OCI-LY1 (cell line): ENCODE measurements around the gene WWOX.

Experiments used
- EZH2 ChIP-seq: fragments of 200-600 bp; sonication (generic), shearing (Covaris generic); IDR thresholded peaks from 2 replicates; pipeline ENCODE4 v1.8.0; 2017; ENCODE audit warnings: borderline replicate concordance, mixed run types, mild to moderate bottlenecking, antibody characterized with exemption, low read length, moderate library complexity, mixed read lengths
- TF ChIP-seq, protein P1 (sequence below): fragments of 200-600 bp; sonication (generic), shearing (Covaris generic); IDR thresholded peaks from 2 replicates; pipeline ENCODE4 v1.5.1; 2017; ENCODE audit warnings: mild to moderate bottlenecking, antibody characterized with exemption, low read length, moderate library complexity, mixed read lengths

DNA sequence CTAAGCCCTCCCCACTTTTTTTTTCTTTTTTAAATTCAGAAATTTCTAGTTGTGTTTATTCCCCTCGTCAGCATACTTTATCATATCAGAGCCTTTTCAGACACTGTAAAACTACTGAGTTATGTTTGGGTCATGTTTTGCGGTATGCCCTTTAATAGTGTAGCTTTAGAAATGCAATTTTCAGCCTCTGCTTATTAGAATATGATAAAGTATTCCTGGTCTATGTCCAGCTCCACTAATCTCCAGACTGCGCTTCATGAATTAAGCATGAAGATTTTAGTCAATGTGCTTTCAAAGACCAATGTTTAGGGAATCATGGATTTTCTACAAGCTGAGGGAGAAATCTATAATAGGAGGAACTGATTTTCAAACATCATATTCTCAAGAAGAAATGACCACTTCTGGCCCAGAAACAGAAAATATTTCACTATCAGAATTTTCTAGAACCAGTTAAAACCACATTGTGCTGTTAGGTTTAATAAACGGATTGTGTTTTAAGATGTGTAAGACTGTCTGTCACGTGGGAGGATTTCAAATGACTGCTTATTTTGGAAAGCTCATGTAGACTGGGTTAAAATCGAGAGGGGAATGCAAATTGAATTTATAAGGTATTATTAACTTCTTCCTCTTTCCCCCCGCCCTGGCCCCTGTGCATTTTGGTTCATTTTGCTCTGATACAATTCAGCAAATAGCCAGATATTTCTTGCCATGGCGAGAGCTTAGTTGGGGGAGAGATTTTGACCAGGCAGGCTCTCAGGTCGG, 498.5 kb downstream of the WWOX start:
- TF ChIP-seq, protein P1, sequence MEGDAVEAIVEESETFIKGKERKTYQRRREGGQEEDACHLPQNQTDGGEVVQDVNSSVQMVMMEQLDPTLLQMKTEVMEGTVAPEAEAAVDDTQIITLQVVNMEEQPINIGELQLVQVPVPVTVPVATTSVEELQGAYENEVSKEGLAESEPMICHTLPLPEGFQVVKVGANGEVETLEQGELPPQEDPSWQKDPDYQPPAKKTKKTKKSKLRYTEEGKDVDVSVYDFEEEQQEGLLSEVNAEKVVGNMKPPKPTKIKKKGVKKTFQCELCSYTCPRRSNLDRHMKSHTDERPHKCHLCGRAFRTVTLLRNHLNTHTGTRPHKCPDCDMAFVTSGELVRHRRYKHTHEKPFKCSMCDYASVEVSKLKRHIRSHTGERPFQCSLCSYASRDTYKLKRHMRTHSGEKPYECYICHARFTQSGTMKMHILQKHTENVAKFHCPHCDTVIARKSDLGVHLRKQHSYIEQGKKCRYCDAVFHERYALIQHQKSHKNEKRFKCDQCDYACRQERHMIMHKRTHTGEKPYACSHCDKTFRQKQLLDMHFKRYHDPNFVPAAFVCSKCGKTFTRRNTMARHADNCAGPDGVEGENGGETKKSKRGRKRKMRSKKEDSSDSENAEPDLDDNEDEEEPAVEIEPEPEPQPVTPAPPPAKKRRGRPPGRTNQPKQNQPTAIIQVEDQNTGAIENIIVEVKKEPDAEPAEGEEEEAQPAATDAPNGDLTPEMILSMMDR = no peak
- no peak for TF ChIP-seq EZH2
